ENCODE data around the gene CROCC2.

The CROCC2 gene

DNA sequence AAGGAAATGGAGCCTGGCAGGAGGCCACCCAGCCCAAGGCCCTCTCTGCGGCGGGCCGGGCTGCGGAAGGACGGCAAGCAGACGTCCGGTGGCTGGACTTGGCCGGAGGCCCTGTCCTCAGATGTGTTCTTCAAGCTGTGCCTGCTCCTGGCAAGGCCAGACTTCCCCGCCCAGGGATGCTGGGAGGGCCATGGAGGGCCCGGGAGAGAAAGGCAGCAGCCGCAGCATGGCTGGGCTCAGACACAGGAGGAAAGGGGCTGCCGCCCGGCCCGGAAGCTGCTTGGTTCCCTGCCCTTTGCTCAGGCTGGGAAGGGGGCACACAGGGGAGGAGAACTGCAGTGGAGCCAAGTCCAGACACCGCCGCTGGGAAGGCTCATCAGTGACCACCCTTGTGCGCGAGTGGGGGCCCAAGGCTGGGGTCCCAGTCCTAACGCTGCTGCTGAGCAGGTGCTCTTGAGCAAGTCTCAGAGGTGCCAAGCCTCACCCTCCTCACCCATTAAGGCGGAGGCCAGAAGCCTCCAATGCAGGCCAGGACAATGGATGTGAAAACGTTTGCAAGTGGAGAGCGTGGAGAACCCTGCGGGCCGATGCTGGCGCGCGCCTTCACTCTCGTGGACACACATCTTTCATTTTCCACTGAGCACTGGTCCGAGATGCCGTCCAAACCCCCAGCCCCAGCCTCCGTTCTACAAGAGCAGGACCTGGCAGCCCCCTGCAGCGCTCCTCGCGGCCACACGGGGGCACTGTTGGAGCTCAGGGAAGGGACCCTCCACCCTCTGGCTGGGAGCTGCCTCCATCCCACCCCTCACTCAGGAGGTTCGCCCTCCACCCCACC is 7.9 kb downstream of the CROCC2 start:
- Histone ChIP-seq H3K27ac (ENCODE audit: low read depth, low read length) (no peak overlapping the region), H3K36me3 (ENCODE audit: control insufficient read depth, insufficient read depth, low read length) (no peaks in the 10 kb centered on the region), H3K4me3 (ENCODE audit: low read depth, low read length) (no peak overlapping the region), H3K9ac (ENCODE audit: low read depth, low read length) (no peak overlapping the region), H3K4me1 (ENCODE audit: control insufficient read depth, insufficient read depth, low read length) (peaks cover 4% of the 10 kb centered on the region; the same call in 1 of the 2 replicates), H3K9me3 (ENCODE audit: control insufficient read depth, insufficient read depth, low read length) (no peaks in the 10 kb centered on the region), H3K27me3 (ENCODE audit: control insufficient read depth, insufficient read depth, low read length) (peaks cover 13% of the 10 kb centered on the region)

DNA sequence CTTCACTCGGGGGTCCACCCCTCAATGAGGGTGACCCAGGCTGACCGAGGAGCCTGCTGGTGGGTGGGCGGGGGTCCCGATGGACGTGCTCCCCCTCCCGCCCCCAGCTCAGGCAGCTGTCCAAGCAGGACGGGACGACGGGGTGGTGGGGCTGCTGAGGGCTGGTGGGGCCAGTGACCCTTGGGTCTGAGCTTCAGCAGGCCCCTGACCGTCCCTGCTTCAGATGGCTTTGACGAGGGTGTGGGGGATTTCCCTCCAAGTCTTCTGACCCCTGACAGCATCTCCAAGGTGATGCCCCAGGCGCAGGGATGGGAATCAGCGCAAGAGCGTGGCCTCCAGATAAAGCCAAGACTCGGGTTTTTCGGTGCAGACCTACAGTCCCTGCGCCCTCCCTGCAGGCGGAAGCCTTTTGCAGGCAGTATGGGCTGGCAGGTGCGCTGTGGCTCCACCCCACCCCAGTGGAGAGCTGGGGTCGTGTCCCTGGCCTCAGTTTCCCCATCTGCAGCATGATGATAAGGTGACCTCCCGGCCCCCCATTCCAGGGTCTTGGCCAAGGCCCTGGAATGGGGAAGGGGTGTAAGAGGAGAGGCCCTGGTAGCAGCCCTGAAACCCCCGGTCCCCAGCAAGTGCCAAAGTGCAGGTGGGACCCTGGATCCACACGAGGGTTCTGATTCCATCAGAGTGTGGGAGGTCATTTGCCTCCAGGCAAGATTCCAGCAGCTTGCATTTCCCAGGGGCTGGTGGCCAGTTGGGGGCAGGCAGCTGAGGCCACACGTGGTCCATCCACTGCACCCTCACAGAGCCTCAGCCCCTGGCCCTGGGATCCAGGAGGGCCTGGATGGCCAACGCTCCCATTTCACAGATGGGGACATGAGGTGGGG is 8.7 kb downstream of the CROCC2 start:
- no peak overlapping the region for H3K27ac ChIP-seq (ENCODE audit: low read depth, low read length)
- peaks cover 13% of the 10 kb centered on the region for H3K27me3 ChIP-seq (ENCODE audit: control insufficient read depth, insufficient read depth, low read length)

DNA sequence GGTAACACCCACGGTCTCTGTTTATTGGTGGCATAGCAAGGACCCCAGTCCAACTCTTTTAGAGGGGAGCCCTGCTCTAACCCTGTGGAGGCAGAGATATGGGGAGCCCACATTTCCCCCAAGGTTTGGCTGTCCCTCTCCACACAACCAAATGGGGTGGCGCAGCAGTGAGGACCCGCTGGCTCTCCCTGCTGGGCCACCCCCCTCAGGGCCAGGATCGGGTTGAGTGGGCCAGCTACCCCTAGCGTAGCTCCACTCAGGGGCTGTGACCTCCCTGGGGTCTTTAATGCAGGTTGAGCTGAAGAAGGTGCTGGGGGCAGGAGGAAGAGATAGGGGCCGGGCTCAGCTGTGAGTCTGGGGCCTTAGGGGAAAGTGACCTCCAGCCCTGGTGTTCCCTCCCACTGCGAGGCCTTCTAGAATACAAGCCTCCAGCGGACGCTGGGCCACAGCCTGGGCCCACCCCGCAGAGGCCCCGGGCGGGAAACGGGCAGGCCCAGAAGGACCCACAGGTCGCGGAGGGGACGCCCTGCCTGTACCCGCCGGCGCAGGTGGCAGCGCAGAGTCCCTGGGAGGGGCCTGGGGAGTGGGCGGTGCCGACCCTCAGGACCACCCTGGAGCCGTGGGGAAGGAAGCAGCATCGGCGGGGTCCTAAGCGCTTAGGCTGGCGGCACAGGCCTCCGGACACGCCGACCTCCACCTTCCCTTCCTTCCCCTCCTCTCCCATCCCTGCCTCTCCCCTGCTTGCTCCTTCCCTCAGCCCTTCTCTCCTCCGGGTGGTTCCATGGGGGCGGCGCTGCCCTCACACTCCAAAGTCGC is 9.6 kb downstream of the CROCC2 start:
- peak overlapping the region; percentile 57; the same call in 1 of the 2 replicates for H3K4me3 ChIP-seq (ENCODE audit: low read depth, low read length)
- no peak overlapping the region for H3K27ac ChIP-seq (ENCODE audit: low read depth, low read length)
- H3K9me3 ChIP-seq (ENCODE audit: control insufficient read depth, insufficient read depth, low read length), result no peaks in the 10 kb centered on the region
- no peaks in the 10 kb centered on the region for H3K36me3 ChIP-seq (ENCODE audit: control insufficient read depth, insufficient read depth, low read length)
- H3K4me1 ChIP-seq (ENCODE audit: control insufficient read depth, insufficient read depth, low read length), result peaks cover 4% of the 10 kb centered on the region; the same call in 1 of the 2 replicates
- no peak overlapping the region for H3K9ac ChIP-seq (ENCODE audit: low read depth, low read length)
- peaks cover 13% of the 10 kb centered on the region for H3K27me3 ChIP-seq (ENCODE audit: control insufficient read depth, insufficient read depth, low read length)

More for the DNA sequence above, 8.7 kb downstream of the CROCC2 start:
- Histone ChIP-seq H3K9ac (ENCODE audit: low read depth, low read length) (no peak overlapping the region), H3K4me3 (ENCODE audit: low read depth, low read length) (no peak overlapping the region), H3K36me3 (ENCODE audit: control insufficient read depth, insufficient read depth, low read length) (no peaks in the 10 kb centered on the region), H3K4me1 (ENCODE audit: control insufficient read depth, insufficient read depth, low read length) (peaks cover 4% of the 10 kb centered on the region; the same call in 1 of the 2 replicates), H3K9me3 (ENCODE audit: control insufficient read depth, insufficient read depth, low read length) (no peaks in the 10 kb centered on the region)

DNA sequence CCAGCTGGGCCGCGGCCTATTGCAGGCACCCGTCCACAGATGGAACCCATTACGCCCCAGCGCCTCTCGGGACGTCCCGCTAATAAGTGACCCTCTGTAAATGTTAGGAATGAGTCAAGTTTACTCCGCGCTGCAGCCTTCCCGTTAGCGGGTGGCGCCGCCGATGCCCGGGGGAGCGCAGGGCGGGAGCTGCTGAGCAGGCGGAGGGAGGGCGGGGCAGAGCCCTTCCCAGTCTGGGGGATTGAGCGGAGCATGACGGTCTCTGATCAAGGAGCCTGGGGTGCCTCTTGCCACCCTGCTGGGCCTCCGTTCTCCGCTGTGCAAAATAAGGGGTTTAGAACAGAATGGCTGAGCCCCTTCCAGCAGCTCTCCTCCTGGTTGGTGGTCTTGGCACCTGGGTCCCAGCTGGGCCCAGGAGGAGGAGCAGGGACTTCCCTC is 10.5 kb downstream of the CROCC2 start:
- Histone ChIP-seq H3K9me3 (ENCODE audit: control insufficient read depth, insufficient read depth, low read length) (no peaks in the 10 kb centered on the region), H3K27me3 (ENCODE audit: control insufficient read depth, insufficient read depth, low read length) (peaks cover 13% of the 10 kb centered on the region), H3K36me3 (ENCODE audit: control insufficient read depth, insufficient read depth, low read length) (no peaks in the 10 kb centered on the region), H3K9ac (ENCODE audit: low read depth, low read length) (no peak overlapping the region), H3K27ac (ENCODE audit: low read depth, low read length) (no peak overlapping the region), H3K4me1 (ENCODE audit: control insufficient read depth, insufficient read depth, low read length) (peaks cover 4% of the 10 kb centered on the region; the same call in 1 of the 2 replicates), H3K4me3 (ENCODE audit: low read depth, low read length) (peak overlapping the region; percentile 44)

DNA sequence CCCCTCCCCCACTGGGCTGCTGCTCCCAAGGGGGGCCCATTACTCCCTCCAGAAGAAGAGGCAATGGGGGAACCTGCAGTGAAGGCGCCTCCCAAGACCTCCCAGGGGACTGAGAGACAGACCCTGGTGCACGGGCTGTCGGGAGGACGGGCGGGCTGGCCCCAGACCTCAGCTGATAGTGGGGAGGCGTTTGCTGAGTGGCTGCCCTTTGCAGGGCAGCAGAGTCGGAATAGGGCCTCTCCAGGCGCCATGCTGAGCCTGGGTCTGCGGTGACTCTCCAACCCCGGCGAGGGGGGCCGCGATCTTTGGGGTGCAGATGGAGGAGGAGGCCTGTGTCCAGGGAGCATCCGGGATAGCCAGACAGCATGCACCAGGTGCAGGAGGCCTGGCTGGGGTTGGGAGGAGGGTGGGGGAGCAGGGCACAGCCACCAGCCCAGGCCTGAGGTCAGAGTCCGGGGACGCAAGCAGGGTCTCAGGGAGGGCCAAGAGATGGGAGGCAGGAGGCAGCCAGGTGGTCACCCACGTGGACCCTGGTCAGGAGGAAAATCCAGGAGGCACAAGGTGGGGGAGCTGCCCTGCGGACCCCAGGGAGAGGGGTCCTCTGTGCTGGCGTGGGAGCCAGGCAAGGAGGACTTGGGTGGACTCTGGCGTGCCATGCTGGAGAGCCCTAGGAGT is 11.0 kb downstream of the CROCC2 start:
- no peak overlapping the region for H3K9ac ChIP-seq (ENCODE audit: low read depth, low read length)
- H3K9me3 ChIP-seq (ENCODE audit: control insufficient read depth, insufficient read depth, low read length), result no peaks in the 10 kb centered on the region
- no peaks in the 10 kb centered on the region for H3K36me3 ChIP-seq (ENCODE audit: control insufficient read depth, insufficient read depth, low read length)
- H3K4me1 ChIP-seq (ENCODE audit: control insufficient read depth, insufficient read depth, low read length), result peaks cover 4% of the 10 kb centered on the region; the same call in 1 of the 2 replicates
- no peak overlapping the region for H3K4me3 ChIP-seq (ENCODE audit: low read depth, low read length)
- no peak overlapping the region for H3K27ac ChIP-seq (ENCODE audit: low read depth, low read length)
- peaks cover 13% of the 10 kb centered on the region for H3K27me3 ChIP-seq (ENCODE audit: control insufficient read depth, insufficient read depth, low read length)

DNA sequence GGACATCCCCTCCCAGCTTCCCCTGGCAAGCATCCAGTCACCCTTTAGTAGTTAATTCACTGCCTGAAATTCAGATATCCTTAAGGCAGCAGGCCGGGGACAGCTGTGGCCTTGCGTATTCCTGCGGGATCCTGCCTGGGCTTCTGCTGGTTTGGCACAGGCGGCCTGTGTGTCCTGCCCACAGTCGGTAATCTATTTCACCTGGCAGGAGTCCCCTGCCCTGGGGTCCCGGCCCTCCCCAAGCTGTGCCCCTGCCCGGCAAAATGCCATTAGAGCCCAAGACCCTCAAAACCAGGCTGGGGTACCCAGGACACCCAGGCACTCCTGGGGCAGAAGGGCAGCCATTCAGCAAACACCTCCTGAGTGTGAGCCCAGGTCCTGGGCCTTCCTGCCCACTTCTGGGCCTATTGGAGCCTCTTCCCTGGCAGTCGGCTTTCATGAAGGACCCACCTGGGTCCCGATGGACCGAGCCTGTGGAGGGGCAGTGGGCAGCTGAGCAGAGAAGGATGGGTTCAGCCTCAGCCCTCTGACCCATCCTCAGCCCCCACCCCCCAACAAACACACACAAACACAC is 11.6 kb downstream of the CROCC2 start:
- Histone ChIP-seq H3K27me3 (ENCODE audit: control insufficient read depth, insufficient read depth, low read length) (peaks cover 13% of the 10 kb centered on the region), H3K27ac (ENCODE audit: low read depth, low read length) (no peak overlapping the region), H3K4me3 (ENCODE audit: low read depth, low read length) (no peak overlapping the region), H3K9me3 (ENCODE audit: control insufficient read depth, insufficient read depth, low read length) (no peaks in the 10 kb centered on the region), H3K36me3 (ENCODE audit: control insufficient read depth, insufficient read depth, low read length) (no peaks in the 10 kb centered on the region), H3K9ac (ENCODE audit: low read depth, low read length) (no peak overlapping the region), H3K4me1 (ENCODE audit: control insufficient read depth, insufficient read depth, low read length) (peaks cover 4% of the 10 kb centered on the region; the same call in 1 of the 2 replicates)

DNA sequence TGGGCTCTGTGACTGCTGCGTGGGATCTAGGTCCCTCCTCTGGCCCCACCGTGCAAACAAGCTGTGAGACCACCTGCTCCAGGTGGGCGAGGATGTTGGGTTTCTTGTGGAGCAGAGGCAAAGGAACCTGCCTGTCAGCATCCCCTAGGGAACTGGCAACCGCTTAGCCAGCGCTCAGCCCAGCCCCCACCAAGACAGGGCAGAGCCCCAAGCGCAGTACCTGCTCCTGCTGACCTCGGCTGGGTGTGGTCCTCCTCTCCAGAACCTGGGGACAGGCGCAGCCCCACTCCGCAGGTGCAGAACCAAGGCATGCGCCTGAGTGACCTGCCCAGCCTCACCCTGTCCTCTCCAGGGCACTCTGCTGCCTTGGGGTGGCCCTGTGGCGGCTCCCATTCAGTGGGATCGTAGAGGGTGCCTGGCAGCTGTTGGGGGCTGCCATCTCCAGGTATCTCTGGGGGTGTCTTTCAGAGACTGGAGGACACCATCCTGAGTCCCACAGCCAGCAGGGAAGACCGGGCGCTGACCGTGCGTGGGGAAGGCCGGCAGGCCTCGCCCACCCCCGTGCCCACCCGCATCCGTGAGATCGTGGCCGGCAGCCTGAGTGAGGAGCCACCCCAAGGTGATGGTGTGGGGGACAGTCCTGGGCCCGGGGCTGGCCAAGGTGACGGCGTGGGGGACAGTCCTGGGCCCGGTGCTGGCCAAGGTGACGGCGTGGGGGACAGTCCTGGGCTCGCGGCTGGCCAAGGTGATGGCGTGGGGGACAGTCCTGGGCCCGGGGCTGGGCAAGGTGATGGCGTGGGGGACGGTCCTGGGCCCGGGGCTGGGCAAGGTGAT is 12.3 kb downstream of the CROCC2 start:
- H3K9ac ChIP-seq (ENCODE audit: low read depth, low read length), result no peak overlapping the region
- no peak overlapping the region for H3K4me3 ChIP-seq (ENCODE audit: low read depth, low read length)
- no peak overlapping the region for H3K27ac ChIP-seq (ENCODE audit: low read depth, low read length)
- H3K9me3 ChIP-seq (ENCODE audit: control insufficient read depth, insufficient read depth, low read length), result no peaks in the 10 kb centered on the region
- peaks cover 4% of the 10 kb centered on the region; the same call in 1 of the 2 replicates for H3K4me1 ChIP-seq (ENCODE audit: control insufficient read depth, insufficient read depth, low read length)
- H3K27me3 ChIP-seq (ENCODE audit: control insufficient read depth, insufficient read depth, low read length), result peaks cover 13% of the 10 kb centered on the region
- no peaks in the 10 kb centered on the region for H3K36me3 ChIP-seq (ENCODE audit: control insufficient read depth, insufficient read depth, low read length)

DNA sequence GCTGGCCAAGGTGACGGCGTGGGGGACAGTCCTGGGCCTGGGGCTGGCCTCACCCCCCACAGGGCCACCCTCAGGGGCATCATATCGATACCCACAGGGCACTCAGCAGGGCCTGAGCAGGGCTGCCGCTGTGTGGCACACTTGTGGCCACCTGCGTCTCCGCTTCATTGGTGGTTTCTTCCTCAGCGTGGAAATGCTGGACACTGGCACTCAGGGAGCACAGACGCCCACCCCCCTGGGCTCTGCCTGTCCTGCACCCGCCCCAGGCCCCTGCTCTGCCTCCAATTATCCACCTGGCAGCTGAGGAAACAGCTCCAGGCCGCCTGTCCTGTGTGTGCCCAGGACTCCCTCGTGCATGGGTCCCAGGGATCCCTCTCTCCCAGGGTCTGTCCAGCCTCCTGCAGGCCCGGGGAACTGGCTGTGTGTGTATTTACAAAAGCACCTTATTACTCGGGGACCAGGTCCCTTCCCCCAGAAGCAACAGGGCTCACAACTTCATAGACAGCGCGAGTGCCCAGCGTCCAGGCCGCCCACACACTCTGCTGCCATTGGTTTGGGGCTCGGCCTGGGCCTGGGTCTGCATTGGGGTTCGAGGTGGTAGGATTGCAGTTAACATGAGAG is 13.1 kb downstream of the CROCC2 start:
- no peak overlapping the region for H3K27ac ChIP-seq (ENCODE audit: low read depth, low read length)
- peaks cover 13% of the 10 kb centered on the region for H3K27me3 ChIP-seq (ENCODE audit: control insufficient read depth, insufficient read depth, low read length)
- H3K4me1 ChIP-seq (ENCODE audit: control insufficient read depth, insufficient read depth, low read length), result peaks cover 4% of the 10 kb centered on the region; the same call in 1 of the 2 replicates

More for the DNA sequence above, 13.1 kb downstream of the CROCC2 start:
- Histone ChIP-seq H3K36me3 (ENCODE audit: control insufficient read depth, insufficient read depth, low read length) (no peaks in the 10 kb centered on the region), H3K9ac (ENCODE audit: low read depth, low read length) (no peak overlapping the region), H3K4me3 (ENCODE audit: low read depth, low read length) (no peak overlapping the region), H3K9me3 (ENCODE audit: control insufficient read depth, insufficient read depth, low read length) (no peaks in the 10 kb centered on the region)
